Spleen (tissue), 11 donors: ENCODE data around the gene ALX1. TPM values are rescaled to one million over a fixed set of nuclear protein-coding genes. Genes with fewer than 3 reads are reported as not detected.

Experiments
- DNase-seq: peaks from one replicate; pipeline ENCODE4 v3.0.0-alpha.2; 2020
- H3K27ac ChIP-seq, 8 donors: fragments of 200-600 bp; sonication (generic) in 7 of 8; 1 replicate in 4 of 8; 2 replicates in 4 of 8; pipeline versions ENCODE4 v1.5.0 to v1.8.0; 2016 to 2021; ENCODE audit warnings: inconsistent platforms in 4 of 8, mild to moderate bottlenecking in 4 of 8, moderate library complexity in 1 of 8
- H3K27me3 ChIP-seq, 7 donors: fragments of 200-600 bp; sonication (generic) in 6 of 7; replicated peaks in 1 of 7; 1 replicate in 4 of 7; 2 replicates in 3 of 7; pipeline versions ENCODE4 v1.5.0 to v1.8.0; 2016 to 2021; ENCODE audit warnings: inconsistent platforms in 3 of 7, mild to moderate bottlenecking in 1 of 7
- H3K36me3 ChIP-seq, 6 donors: fragments of 200-600 bp; sonication (generic) in 5 of 6; 1 replicate in 4 of 6; 2 replicates in 2 of 6; pipeline versions ENCODE4 v1.5.0 to v1.8.0; 2016 to 2021; ENCODE audit warnings: inconsistent platforms in 2 of 6
- H3K4me1 ChIP-seq, 6 donors: fragments of 200-600 bp; sonication (generic) in 5 of 6; 1 replicate in 3 of 6; 2 replicates in 3 of 6; pipeline versions ENCODE4 v1.5.0 to v1.8.0; 2016 to 2021; ENCODE audit warnings: inconsistent platforms in 3 of 6
- H3K4me3 ChIP-seq, 8 donors: fragments of 200-600 bp; sonication (generic) in 7 of 8; 1 replicate in 4 of 8; 2 replicates in 4 of 8; pipeline versions ENCODE4 v1.5.0 to v1.8.0; 2016 to 2021; ENCODE audit warnings: inconsistent platforms in 4 of 8, mild to moderate bottlenecking in 4 of 8, moderate library complexity in 2 of 8
- H3K9me3 ChIP-seq, 8 donors: fragments of 200-600 bp; sonication (generic) in 7 of 8; 1 replicate in 4 of 8; 2 replicates in 4 of 8; pipeline versions ENCODE4 v1.5.0 to v1.8.0; 2016 to 2021; ENCODE audit warnings: inconsistent platforms in 4 of 8
- POLR2A ChIP-seq, 3 donors: fragments of 450-650 bp; IDR thresholded peaks; one replicate each; pipeline ENCODE4 v1.5.1; 2017; ENCODE audit warnings: antibody characterized with exemption in 3 of 3, mild to moderate bottlenecking in 1 of 3
- POLR2AphosphoS5 ChIP-seq, 3 donors: sonication (generic); formaldehyde crosslinking; IDR thresholded peaks; one replicate each; pipeline ENCODE4 v1.5.1; 2017; ENCODE audit warnings: antibody characterized with exemption in 3 of 3
- WGBS, 5 donors: extraction: QIAGEN DNeasy Blood & Tissue Kit in 3 of 5; methylation state at CpG; one replicate each; pipeline versions ENCODE4 v1.1.5 to v1.1.7; 2013 to 2018; 5-methylcytosine and 5-hydroxymethylcytosine counted together
- intact Hi-C: fragments of 100-400 bp; cut with DNase I; formaldehyde crosslinking; loops from one replicate; pipeline ENCODE4 v1.15.0; 2023; ENCODE audit warnings: low total_unique reads
- polyA plus RNA-seq, 3 donors: library from polyadenylated mRNA; stranded (reverse); fragments of 200-250 nt; gene quantifications; one replicate each; pipeline ENCODE4 v1.2.1, GENCODE V29; 2013
- total RNA-seq, 7 donors: library from RNA; depleted of rRNA in 3 of 7; stranded (reverse); fragments of >200 nt in 3 of 7; fragmentation: NEBNext Ultra II Directional in 4 of 7; extraction: Animal tissue kit (Norgen Biotek cat#: 25700) in 4 of 7; gene quantifications; one replicate each; pipeline versions ENCODE4 v1.1.0 to v1.2.1, GENCODE V29; 2016 to 2021
- TF ChIP-seq, protein P1 (sequence below), 11 experiments: fragments of 200-600 bp in 7 of 11; fragments of 450-650 bp in 4 of 11; sonication (generic) in 4 of 11; IDR thresholded peaks in 8 of 11; conservative IDR thresholded peaks in 3 of 11; 1 replicate in 7 of 11; 2 replicates in 4 of 11; pipeline versions ENCODE4 v1.4.0 to v1.8.0; 2016 to 2021; ENCODE audit warnings: antibody characterized with exemption in 11 of 11, inconsistent platforms in 4 of 11, mild to moderate bottlenecking in 1 of 11
- donor health status: healthy with polysubstance abuse.
- donor health status: DM: no; HTN: no; CAD: no; lungs with moderate emphysema.
- donor health status: DM: no; HTN: no; CAD: no.
- donor health status: Bipolar disorder and iron deficiency.
- donor health status: healthy.
- donor health status: DM: no; HTN: no; CAD: no.
- donor health status: DM: yes; HTN: yes; CAD: no.

ALX1 gene
- total and polyA plus RNA-seq, 10 donors = not detected

DNA sequence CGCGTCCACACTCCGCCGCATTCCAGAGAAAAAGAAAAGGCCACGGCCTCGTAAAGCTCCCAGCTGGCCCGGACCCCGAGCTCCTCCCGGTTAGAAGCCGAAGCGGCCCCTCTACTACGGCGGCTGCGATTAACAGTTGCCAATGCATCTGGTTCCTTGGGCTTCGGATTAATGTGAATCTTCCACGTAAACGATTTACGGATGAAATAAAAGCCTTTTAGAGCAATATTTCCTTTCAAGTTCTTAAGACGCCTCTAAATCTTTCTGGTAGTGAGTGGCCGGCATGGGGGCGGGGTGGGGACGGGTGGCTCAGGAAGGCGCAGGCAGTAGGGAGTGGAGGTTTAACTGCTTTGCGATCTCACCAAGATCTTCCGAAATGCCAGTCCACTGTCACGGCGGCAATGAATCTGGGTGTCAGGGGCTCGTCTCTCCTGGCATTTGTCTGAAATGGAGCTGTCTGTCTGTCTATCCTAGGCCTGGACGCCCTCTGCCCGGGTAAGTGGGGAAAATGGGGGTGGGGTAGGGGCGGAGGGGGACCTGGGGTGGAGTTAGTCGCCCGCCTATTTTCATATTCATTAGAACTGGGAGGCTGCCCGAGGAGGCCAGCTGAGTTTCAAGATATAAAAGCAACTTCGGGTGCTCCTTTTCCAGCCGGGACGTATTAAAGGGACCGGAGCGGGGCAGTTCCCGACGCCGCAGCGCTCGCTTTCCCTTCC lies 413 bp upstream of the ALX1 start:
- peaks cover 5 to 100% (median 94%) of the 10 kb centered on the region in 7 donors for H3K27me3 ChIP-seq
- TF ChIP-seq POLR2AphosphoS5 (IDR thresholded peaks at IDR 0.05) (no peak), POLR2A (IDR thresholded peaks at IDR 0.05) (no peak)
- TF ChIP-seq, protein P1, sequence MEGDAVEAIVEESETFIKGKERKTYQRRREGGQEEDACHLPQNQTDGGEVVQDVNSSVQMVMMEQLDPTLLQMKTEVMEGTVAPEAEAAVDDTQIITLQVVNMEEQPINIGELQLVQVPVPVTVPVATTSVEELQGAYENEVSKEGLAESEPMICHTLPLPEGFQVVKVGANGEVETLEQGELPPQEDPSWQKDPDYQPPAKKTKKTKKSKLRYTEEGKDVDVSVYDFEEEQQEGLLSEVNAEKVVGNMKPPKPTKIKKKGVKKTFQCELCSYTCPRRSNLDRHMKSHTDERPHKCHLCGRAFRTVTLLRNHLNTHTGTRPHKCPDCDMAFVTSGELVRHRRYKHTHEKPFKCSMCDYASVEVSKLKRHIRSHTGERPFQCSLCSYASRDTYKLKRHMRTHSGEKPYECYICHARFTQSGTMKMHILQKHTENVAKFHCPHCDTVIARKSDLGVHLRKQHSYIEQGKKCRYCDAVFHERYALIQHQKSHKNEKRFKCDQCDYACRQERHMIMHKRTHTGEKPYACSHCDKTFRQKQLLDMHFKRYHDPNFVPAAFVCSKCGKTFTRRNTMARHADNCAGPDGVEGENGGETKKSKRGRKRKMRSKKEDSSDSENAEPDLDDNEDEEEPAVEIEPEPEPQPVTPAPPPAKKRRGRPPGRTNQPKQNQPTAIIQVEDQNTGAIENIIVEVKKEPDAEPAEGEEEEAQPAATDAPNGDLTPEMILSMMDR (IDR thresholded peaks at IDR 0.05 in 8 of 11, conservative IDR thresholded peaks at IDR 0.05 in 3 of 11) = no peak
- 2 to 6% (median 4%) methylated on average over 39 to 44 of the region's 44 CpGs for WGBS, 5 donors

DNA sequence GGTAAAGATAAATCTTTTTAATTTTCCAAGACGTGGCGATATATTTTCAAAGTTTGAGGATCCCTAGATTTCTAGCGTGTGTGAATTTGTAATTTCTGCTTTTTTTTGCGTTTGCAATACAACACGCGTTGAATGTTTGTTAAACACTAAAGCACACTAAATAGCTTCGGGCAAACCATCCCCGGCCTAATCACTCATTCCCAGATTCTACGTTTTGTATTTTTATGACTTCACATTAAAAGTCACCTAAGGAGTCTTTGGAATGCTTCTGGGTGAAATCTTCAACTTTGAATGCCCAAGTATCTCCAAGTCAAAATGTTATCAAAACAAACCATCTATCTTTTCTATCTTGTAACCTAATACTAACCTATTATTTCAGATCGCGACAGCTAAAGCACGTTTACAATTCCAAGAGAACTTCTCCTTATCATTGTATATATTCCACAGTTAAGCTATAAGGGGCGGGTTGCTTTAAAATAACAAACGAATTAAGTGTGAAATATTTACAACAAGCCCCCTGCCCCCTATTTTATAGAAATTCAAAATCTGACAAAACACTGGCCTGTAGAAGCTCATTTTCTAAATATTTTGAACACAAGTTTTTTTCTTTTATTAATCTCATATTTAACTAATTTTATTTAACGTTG lies 1.1 kb downstream of the ALX1 start:
- DNase-seq = no peak
- peaks cover 0 to 7% (median 0%) of the 10 kb centered on the region in 8 donors for H3K9me3 ChIP-seq
- no peaks in the 10 kb centered on the region for H3K36me3 ChIP-seq
- intact Hi-C loops = no loop called here
- peaks cover 5 to 100% (median 83%) of the 10 kb centered on the region in 7 donors for H3K27me3 ChIP-seq
- no peak overlapping the region for H3K27ac ChIP-seq
- peaks cover 0 to 26% (median 21%) of the 10 kb centered on the region in 6 donors for H3K4me1 ChIP-seq
- TF ChIP-seq POLR2A (IDR thresholded peaks at IDR 0.05) (no peak), POLR2AphosphoS5 (IDR thresholded peaks at IDR 0.05) (no peak)
- TF ChIP-seq, protein P1 (IDR thresholded peaks at IDR 0.05 in 8 of 11, conservative IDR thresholded peaks at IDR 0.05 in 3 of 11) = no peak
- 5 to 6% (median 5%) methylated on average over 15 of the region's 15 CpGs for WGBS, 5 donors
- peak overlapping the region in 6 of 8 donors; percentile 18 to 64 (median 30) for H3K4me3 ChIP-seq

More for the DNA sequence above, 413 bp upstream of the ALX1 start:
- Histone ChIP-seq H3K27ac (no peak overlapping the region), H3K9me3 (peaks cover 0 to 7% (median 0%) of the 10 kb centered on the region in 8 donors), H3K4me1 (peaks cover 0 to 26% (median 21%) of the 10 kb centered on the region in 6 donors), H3K36me3 (no peaks in the 10 kb centered on the region), H3K4me3 (peak overlapping the region in 7 of 8 donors; percentile 18 to 64 (median 33))
- intact Hi-C loops = no loop called here
- no peak for DNase-seq

DNA sequence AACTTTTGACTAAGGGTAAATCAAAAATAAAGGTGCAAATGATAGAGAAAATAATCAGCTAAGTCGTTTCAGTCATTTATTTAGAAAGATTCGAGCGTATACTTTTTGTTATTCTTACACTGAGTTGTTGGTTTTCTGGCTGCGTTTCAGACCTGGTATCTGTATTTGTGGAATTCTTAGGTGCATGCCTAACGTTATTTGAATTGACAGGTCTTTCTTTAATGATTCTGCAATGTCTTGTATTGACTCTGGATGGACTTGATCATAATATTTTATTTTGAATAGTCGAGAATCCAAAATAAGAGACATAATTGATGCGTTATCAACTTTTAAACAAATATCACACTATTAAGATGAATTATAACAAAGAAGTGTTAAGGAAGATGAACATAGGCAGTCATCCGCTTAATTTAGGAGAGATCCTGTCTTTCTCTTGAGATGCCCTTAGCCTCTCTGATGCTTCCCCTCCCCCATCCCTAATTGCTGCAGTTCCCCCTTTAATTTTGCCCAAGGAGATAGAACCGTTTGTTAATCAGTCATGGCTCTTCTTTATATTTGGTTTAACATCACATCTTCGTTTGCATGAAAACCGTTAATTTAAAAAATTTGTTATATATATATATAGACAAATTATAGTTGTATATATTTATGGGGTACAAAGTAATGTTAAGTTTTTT lies 1.8 kb downstream of the ALX1 start:
- intact Hi-C loops = no loop called here
- H3K4me3 ChIP-seq = no peak overlapping the region
- H3K27me3 ChIP-seq = peaks cover 5 to 99% (median 76%) of the 10 kb centered on the region in 7 donors
- TF ChIP-seq, protein P1 (IDR thresholded peaks at IDR 0.05 in 8 of 11, conservative IDR thresholded peaks at IDR 0.05 in 3 of 11) = no peak
- TF ChIP-seq POLR2AphosphoS5 (IDR thresholded peaks at IDR 0.05) (no peak), POLR2A (IDR thresholded peaks at IDR 0.05) (no peak)
- H3K9me3 ChIP-seq = peaks cover 0 to 7% (median 0%) of the 10 kb centered on the region in 8 donors
- DNase-seq = no peak
- no peaks in the 10 kb centered on the region for H3K36me3 ChIP-seq
- peaks cover 0 to 26% (median 21%) of the 10 kb centered on the region in 6 donors for H3K4me1 ChIP-seq
- no peak overlapping the region for H3K27ac ChIP-seq
- WGBS, 5 donors = 9 to 16% (median 12%) methylated on average over 11 of the region's 11 CpGs
